Neuronal stem cell (in vitro differentiated cells): ENCODE measurements around the gene WTAP.
A peak's percentile ranks its signal among the peaks of the same experiment; 100 is the strongest.
"Not testable (repeated sequence)": the region's sequence is repeated elsewhere in the genome, so short reads cannot be mapped to it uniquely, and the experiment has no call there.

Experiments used
- DNase-seq: peaks from one replicate; pipeline ENCODE4 v3.0.0-alpha.2; 2013; ENCODE audit warnings: low spot score
- H2AFZ ChIP-seq: one replicate; pipeline ENCODE4 v1.6.1; 2013; ENCODE audit warnings: mild to moderate bottlenecking, low read length, inconsistent platforms
- H2AK5ac ChIP-seq: 2 replicates; pipeline ENCODE4 v1.6.1; 2013; ENCODE audit warnings: low read depth, mild to moderate bottlenecking, inconsistent platforms, low read length, moderate library complexity, mixed read lengths
- H2BK120ac ChIP-seq: 2 replicates; pipeline ENCODE4 v1.6.1; 2013; ENCODE audit warnings: low read depth, mild to moderate bottlenecking, inconsistent platforms, low read length, moderate library complexity, mixed read lengths
- H2BK12ac ChIP-seq: one replicate; pipeline ENCODE4 v1.6.1; 2013; ENCODE audit warnings: low read length, inconsistent platforms
- H2BK15ac ChIP-seq: 2 replicates; pipeline ENCODE4 v1.6.1; 2013; ENCODE audit warnings: mild to moderate bottlenecking, low read length, inconsistent platforms, mixed read lengths
- H2BK5ac ChIP-seq: one replicate; pipeline ENCODE4 v1.6.1; 2013; ENCODE audit warnings: inconsistent platforms, mild to moderate bottlenecking, low read length, moderate library complexity
- H3K14ac ChIP-seq: one replicate; pipeline ENCODE4 v1.6.1; 2013; ENCODE audit warnings: low read length, inconsistent platforms
- H3K18ac ChIP-seq: 2 replicates; pipeline ENCODE4 v1.6.1; 2013; ENCODE audit warnings: low read length, inconsistent platforms
- H3K23ac ChIP-seq: 2 replicates; pipeline ENCODE4 v1.6.1; 2013; ENCODE audit warnings: low read depth, mild to moderate bottlenecking, mixed read lengths, low read length, inconsistent platforms; ENCODE audit not compliant: poor library complexity
- H3K27ac ChIP-seq: replicated peaks from 3 replicates; pipeline ENCODE4 v1.5.1; 2013; ENCODE audit warnings: low read length, inconsistent platforms
- H3K27me3 ChIP-seq, 3 experiments: 2 replicates each; pipeline ENCODE4 v1.6.1; 2013; ENCODE audit warnings: low read length in 3 of 3, mild to moderate bottlenecking in 2 of 3, inconsistent platforms in 1 of 3, low read depth in 1 of 3, mixed read lengths in 1 of 3, moderate library complexity in 1 of 3; ENCODE audit not compliant: control insufficient read depth in 3 of 3, insufficient read depth in 3 of 3
- H3K36me3 ChIP-seq, 2 donors: replicated peaks in 1 of 2; 2 replicates each; pipeline ENCODE4 v1.6.1; 2013; ENCODE audit warnings: low read length in 2 of 2; ENCODE audit not compliant: control insufficient read depth in 2 of 2, insufficient read depth in 2 of 2
- H3K4ac ChIP-seq: 2 replicates; pipeline ENCODE4 v1.6.1; 2013; ENCODE audit warnings: inconsistent platforms, mild to moderate bottlenecking, low read length, moderate library complexity
- H3K4me1 ChIP-seq, 2 donors: 1 replicate in 1 of 2; 2 replicates in 1 of 2; pipeline ENCODE4 v1.6.1; 2013; ENCODE audit warnings: low read length in 2 of 2, low read depth in 1 of 2; ENCODE audit not compliant: control insufficient read depth in 2 of 2, insufficient read depth in 1 of 2
- H3K4me2 ChIP-seq: one replicate; pipeline ENCODE4 v1.6.1; 2013; ENCODE audit warnings: mild to moderate bottlenecking, low read length, inconsistent platforms; ENCODE audit not compliant: insufficient read depth, poor library complexity, severe bottlenecking
- H3K4me3 ChIP-seq, 2 donors: 2 replicates each; pipeline ENCODE4 v1.5.1; 2013; ENCODE audit warnings: low read length in 2 of 2, mild to moderate bottlenecking in 2 of 2, inconsistent platforms in 1 of 2, moderate library complexity in 1 of 2
- H3K79me1 ChIP-seq: one replicate; pipeline ENCODE4 v1.6.1; 2013; ENCODE audit warnings: low read depth, mild to moderate bottlenecking, inconsistent platforms, low read length, moderate library complexity
- H3K9ac ChIP-seq: one replicate; pipeline ENCODE4 v1.6.1; 2013; ENCODE audit warnings: mild to moderate bottlenecking, low read depth, low read length, inconsistent platforms; ENCODE audit not compliant: poor library complexity
- H3K9me3 ChIP-seq, 2 donors: replicated peaks in 1 of 2; 2 replicates each; pipeline versions ENCODE3 to v1.6.1; 2013; ENCODE audit warnings: low read length in 2 of 2, mild to moderate bottlenecking in 2 of 2, inconsistent platforms in 1 of 2, low read depth in 1 of 2, mixed read lengths in 1 of 2, moderate library complexity in 1 of 2; ENCODE audit not compliant: control insufficient read depth in 2 of 2, insufficient read depth in 1 of 2
- H4K8ac ChIP-seq: one replicate; pipeline ENCODE4 v1.6.1; 2013; ENCODE audit warnings: low read depth, mild to moderate bottlenecking, inconsistent platforms, low read length, moderate library complexity
- H4K91ac ChIP-seq: one replicate; pipeline ENCODE4 v1.6.1; 2013; ENCODE audit warnings: low read length, low read depth, mild to moderate bottlenecking, inconsistent platforms; ENCODE audit not compliant: poor library complexity
- WGBS, 2 donors: extraction: QIAGEN DNeasy Blood & Tissue Kit; methylation state at CpG; one replicate each; pipeline ENCODE4 v1.1.7; 2013; ENCODE audit warnings: missing lambda C conversion rate in 2 of 2, mixed read lengths in 1 of 2; ENCODE audit not compliant: insufficient read length in 2 of 2, insufficient replicate concordance in 1 of 2; ENCODE audit errors: extremely low coverage in 2 of 2; 5-methylcytosine and 5-hydroxymethylcytosine counted together

WTAP gene

GRCh38 chr6:159718634-159719033 is 8.7 kb upstream of the WTAP start:
- WGBS, 2 donors = no CpG with 5 or more reads among the region's 3 CpGs
- Histone ChIP-seq H2BK5ac (no peak overlapping the region), H3K18ac (no peak overlapping the region), H3K14ac (no peak overlapping the region), H3K79me1 (peaks cover 3% of the 10 kb centered on the region), H2AK5ac (no peak overlapping the region), H4K91ac (no peak overlapping the region), H3K23ac (no peak overlapping the region), H3K9ac (no peak overlapping the region), H2BK12ac (no peak overlapping the region), H4K8ac (no peak overlapping the region), H3K27me3 (no peaks in the 10 kb centered on the region), H3K4ac (no peak overlapping the region), H3K4me3 (no peak overlapping the region), H2BK15ac (no peak overlapping the region), H3K36me3 (peaks cover 2 to 24% of the 10 kb centered on the region in 2 donors), H3K27ac (no peak overlapping the region), H3K4me2 (no peak overlapping the region), H3K9me3 (peaks cover 0 to 8% of the 10 kb centered on the region in 2 donors), H3K4me1 (no peaks in the 10 kb centered on the region), H2AFZ (no peak overlapping the region), H2BK120ac (no peak overlapping the region)
- DNase-seq = no peak

- no peaks in the 10 kb centered on the region for H3K27me3 ChIP-seq
- no peak overlapping the region for H2BK120ac ChIP-seq
- no peak overlapping the region for H3K23ac ChIP-seq
- no peak overlapping the region for H3K27ac ChIP-seq
- no peak overlapping the region for H2AFZ ChIP-seq
- no peak overlapping the region for H3K14ac ChIP-seq
- H2BK5ac ChIP-seq = no peak overlapping the region
- no peak for DNase-seq
- H3K4me2 ChIP-seq = no peak overlapping the region
- H3K9ac ChIP-seq = no peak overlapping the region
- peaks cover 2% of the 10 kb centered on the region for H3K79me1 ChIP-seq
- no peak overlapping the region for H4K91ac ChIP-seq
- no peak overlapping the region for H3K4ac ChIP-seq
- H2BK15ac ChIP-seq = no peak overlapping the region
- H4K8ac ChIP-seq = no peak overlapping the region
- WGBS, 2 donors = no CpG with 5 or more reads among the region's 7 CpGs
- H2BK12ac ChIP-seq = no peak overlapping the region
- H3K9me3 ChIP-seq = peaks cover 0 to 10% of the 10 kb centered on the region in 2 donors
- no peak overlapping the region for H2AK5ac ChIP-seq
- no peak overlapping the region for H3K4me3 ChIP-seq
- H3K18ac ChIP-seq = no peak overlapping the region
- H3K36me3 ChIP-seq = peaks cover 2 to 31% of the 10 kb centered on the region in 2 donors
- no peaks in the 10 kb centered on the region for H3K4me1 ChIP-seq
These were observed 8.0 kb upstream of the WTAP start for GRCh38 chr6:159719287-159719686.

- H3K79me1 ChIP-seq = peaks cover 2% of the 10 kb centered on the region
- no peak overlapping the region for H3K27ac ChIP-seq
- no peak overlapping the region for H3K4me3 ChIP-seq
- no peak overlapping the region for H3K4me2 ChIP-seq
- no peak overlapping the region for H4K8ac ChIP-seq
- no peak overlapping the region for H2BK120ac ChIP-seq
- no peaks in the 10 kb centered on the region for H3K4me1 ChIP-seq
- WGBS, 2 donors = no CpG with 5 or more reads among the region's 7 CpGs
- H3K23ac ChIP-seq = no peak overlapping the region
- no peak overlapping the region for H3K14ac ChIP-seq
- no peaks in the 10 kb centered on the region for H3K27me3 ChIP-seq
- H3K36me3 ChIP-seq = peaks cover 2 to 38% of the 10 kb centered on the region in 2 donors
- H3K4ac ChIP-seq = no peak overlapping the region
- H3K18ac ChIP-seq = no peak overlapping the region
- H2BK15ac ChIP-seq = no peak overlapping the region
- H3K9me3 ChIP-seq = peaks cover 0 to 10% of the 10 kb centered on the region in 2 donors
- no peak overlapping the region for H3K9ac ChIP-seq
- peak; percentile 17 for DNase-seq
- H2BK5ac ChIP-seq = no peak overlapping the region
- no peak overlapping the region for H2AFZ ChIP-seq
- no peak overlapping the region for H2AK5ac ChIP-seq
- no peak overlapping the region for H4K91ac ChIP-seq
- H2BK12ac ChIP-seq = no peak overlapping the region
These were observed 6.6 kb upstream of the WTAP start for GRCh38 chr6:159720708-159721107.

GRCh38 chr6:159721981-159722380 is 5.3 kb upstream of the WTAP start:
- H2BK120ac ChIP-seq, H3K18ac ChIP-seq, H3K4me1 ChIP-seq, H3K23ac ChIP-seq, H2AK5ac ChIP-seq, H3K9ac ChIP-seq, H3K4me2 ChIP-seq, H4K8ac ChIP-seq, H3K14ac ChIP-seq, H2BK12ac ChIP-seq, H3K79me1 ChIP-seq, H3K4ac ChIP-seq, H2BK15ac ChIP-seq, H2BK5ac ChIP-seq, H4K91ac ChIP-seq, H2AFZ ChIP-seq, DNase-seq, H3K4me3 ChIP-seq, H3K27me3 ChIP-seq, H3K27ac ChIP-seq: not testable (repeated sequence)
- no CpG with 5 or more reads among the region's 3 CpGs for WGBS, 2 donors
- H3K9me3 ChIP-seq = peaks cover 0 to 10% of the 10 kb centered on the region in 2 donors
- H3K36me3 ChIP-seq = peaks cover 2 to 31% of the 10 kb centered on the region in 2 donors
